ENCODE data around the gene LRRC41.
"Not testable (repeated sequence)": the region's sequence is repeated elsewhere in the genome, so short reads cannot be mapped to it uniquely, and the experiment has no call there.

LRRC41 gene

GRCh38 chr1:46285730-46286477 lies 17.5 kb downstream of the LRRC41 start:
- peak in 1 of 2 donors; percentile 35 for DNase-seq

- DNase-seq: no peak
Measured at GRCh38 chr1:46284597-46285564, 18.5 kb downstream of the LRRC41 start.

- DNase-seq: no peak
Measured at GRCh38 chr1:46284058-46284457, 19.4 kb downstream of the LRRC41 start.

GRCh38 chr1:46281021-46281420 lies 22.4 kb downstream of the LRRC41 start:
- DNase-seq: no peak

GRCh38 chr1:46280092-46280491 lies 23.3 kb downstream of the LRRC41 start:
- DNase-seq: no peak

- no peak for DNase-seq
Measured at GRCh38 chr1:46278807-46279206, 24.6 kb downstream of the LRRC41 start.

- no peak for DNase-seq
Measured at GRCh38 chr1:46277658-46278373, 25.6 kb downstream of the LRRC41 start.

- DNase-seq: no peak
Measured at GRCh38 chr1:46275030-46275337, 28.4 kb downstream of the LRRC41 start.

- DNase-seq: no peak
Measured at GRCh38 chr1:46274225-46275029, 29.0 kb downstream of the LRRC41 start.

- DNase-seq: no peak
Measured at GRCh38 chr1:46268578-46268977, 34.8 kb downstream of the LRRC41 start.

GRCh38 chr1:46263146-46263545 lies 40.3 kb downstream of the LRRC41 start:
- DNase-seq: no peak

- no peak for DNase-seq
Measured at GRCh38 chr1:46262508-46262907, 40.9 kb downstream of the LRRC41 start.

GRCh38 chr1:46256523-46256922 lies 46.9 kb downstream of the LRRC41 start:
- DNase-seq: no peak

GRCh38 chr1:46254668-46255067 lies 48.7 kb downstream of the LRRC41 start:
- no peak for DNase-seq

GRCh38 chr1:46248122-46248920 lies 55.1 kb downstream of the LRRC41 start:
- peak; percentile 26 to 65 for DNase-seq

GRCh38 chr1:46247436-46248121 lies 55.8 kb downstream of the LRRC41 start, which contains the start of gene RAD54L:
Gene RAD54L (plus strand): TSS chr1:46247763. CDS start chr1:46248406, 643 bp downstream.
- DNase-seq: peak; percentile 98

GRCh38 chr1:46246548-46247435 lies 56.6 kb downstream of the LRRC41 start:
- peak; percentile 69 to 70 for DNase-seq

- not testable (repeated sequence) for DNase-seq
Measured at GRCh38 chr1:46246136-46246535, 57.3 kb downstream of the LRRC41 start.

- DNase-seq: no peak
Measured at GRCh38 chr1:46244656-46245371, 58.6 kb downstream of the LRRC41 start.
